ENCODE results near the gene C11orf16. TPM values are rescaled to one million over a fixed set of nuclear protein-coding genes. Genes with fewer than 3 reads are reported as not detected.

The C11orf16 gene
- total and polyA plus RNA-seq, 2 experiments from 2014 or later = not detected

DNA sequence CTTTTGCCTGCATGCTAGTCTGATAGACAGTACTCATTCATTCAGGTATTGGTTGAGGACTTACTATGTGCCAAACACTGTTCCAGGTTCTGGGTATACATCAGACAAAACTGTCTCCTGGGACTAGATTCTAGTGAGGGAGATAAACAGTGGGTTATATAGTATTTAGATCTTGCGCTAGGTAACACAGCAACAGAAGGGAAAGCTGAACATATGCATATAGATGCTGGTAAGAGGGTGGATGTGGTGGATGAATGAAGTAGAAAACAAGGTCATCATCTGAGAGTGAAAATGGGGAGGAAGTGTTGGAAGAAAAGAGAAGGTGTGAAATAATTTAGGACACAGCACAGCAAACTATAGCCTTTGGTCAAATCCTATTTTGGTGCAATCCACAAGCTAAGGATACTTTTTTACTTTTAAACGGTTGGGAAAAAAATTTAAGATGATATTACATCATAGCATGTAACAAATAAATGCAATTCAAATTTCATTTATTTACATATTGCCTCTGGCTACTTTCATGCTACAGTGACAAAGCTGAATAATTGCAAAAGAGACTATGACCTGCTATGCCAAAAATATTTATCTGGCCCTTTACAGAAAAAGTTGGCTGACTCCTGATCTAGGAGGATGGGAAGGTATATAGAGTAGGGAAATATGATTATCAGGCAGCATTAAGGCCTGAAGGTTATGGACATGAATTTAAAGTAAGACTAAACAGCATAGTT lies 38.6 kb upstream of the C11orf16 start:
- Histone ChIP-seq H3K27me3 (no peaks in the 10 kb centered on the region), H3K9me3 (ENCODE audit: low read depth) (no peaks in the 10 kb centered on the region), H3K4me1 (ENCODE audit: low read depth) (no peaks in the 10 kb centered on the region), H3K36me3 (no peaks in the 10 kb centered on the region), H3K27ac (no peak overlapping the region), H3K4me3 (no peak overlapping the region)
- no peak for DNase-seq (ENCODE audit: low read depth in 1 of 2, low spot score in 1 of 2)
- TF ChIP-seq, protein P1, sequence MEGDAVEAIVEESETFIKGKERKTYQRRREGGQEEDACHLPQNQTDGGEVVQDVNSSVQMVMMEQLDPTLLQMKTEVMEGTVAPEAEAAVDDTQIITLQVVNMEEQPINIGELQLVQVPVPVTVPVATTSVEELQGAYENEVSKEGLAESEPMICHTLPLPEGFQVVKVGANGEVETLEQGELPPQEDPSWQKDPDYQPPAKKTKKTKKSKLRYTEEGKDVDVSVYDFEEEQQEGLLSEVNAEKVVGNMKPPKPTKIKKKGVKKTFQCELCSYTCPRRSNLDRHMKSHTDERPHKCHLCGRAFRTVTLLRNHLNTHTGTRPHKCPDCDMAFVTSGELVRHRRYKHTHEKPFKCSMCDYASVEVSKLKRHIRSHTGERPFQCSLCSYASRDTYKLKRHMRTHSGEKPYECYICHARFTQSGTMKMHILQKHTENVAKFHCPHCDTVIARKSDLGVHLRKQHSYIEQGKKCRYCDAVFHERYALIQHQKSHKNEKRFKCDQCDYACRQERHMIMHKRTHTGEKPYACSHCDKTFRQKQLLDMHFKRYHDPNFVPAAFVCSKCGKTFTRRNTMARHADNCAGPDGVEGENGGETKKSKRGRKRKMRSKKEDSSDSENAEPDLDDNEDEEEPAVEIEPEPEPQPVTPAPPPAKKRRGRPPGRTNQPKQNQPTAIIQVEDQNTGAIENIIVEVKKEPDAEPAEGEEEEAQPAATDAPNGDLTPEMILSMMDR (IDR thresholded peaks at IDR 0.05; ENCODE audit: low read depth, low read length) = no peak

DNA sequence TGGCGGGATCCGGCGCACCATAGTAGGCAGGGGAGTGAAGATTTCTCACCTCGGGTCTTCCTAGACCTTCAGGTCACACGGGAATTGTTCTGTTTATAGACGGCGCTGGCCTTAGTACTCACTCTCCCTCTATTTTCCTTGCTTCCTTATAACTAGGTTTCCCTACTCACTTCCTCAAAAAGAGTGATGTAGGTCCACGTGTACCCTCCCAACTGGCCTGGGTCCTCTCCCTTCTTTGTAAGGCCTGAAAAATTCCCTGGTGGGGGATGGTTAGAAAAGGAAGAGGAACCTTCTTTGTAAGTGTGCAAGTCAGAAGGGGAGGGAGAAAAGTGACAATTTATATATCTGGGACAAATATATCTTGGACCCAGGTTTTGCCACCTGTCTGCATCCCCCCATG lies 34.4 kb upstream of the C11orf16 start:
- Histone ChIP-seq H3K4me3 (no peak overlapping the region), H3K27me3 (no peaks in the 10 kb centered on the region), H3K4me1 (ENCODE audit: low read depth) (peaks cover 6% of the 10 kb centered on the region), H3K9me3 (ENCODE audit: low read depth) (no peaks in the 10 kb centered on the region), H3K36me3 (no peaks in the 10 kb centered on the region), H3K27ac (no peak overlapping the region)
- TF ChIP-seq, protein P1 (IDR thresholded peaks at IDR 0.05; ENCODE audit: low read depth, low read length) = no peak
- no peak for DNase-seq (ENCODE audit: low read depth in 1 of 2, low spot score in 1 of 2)

DNA sequence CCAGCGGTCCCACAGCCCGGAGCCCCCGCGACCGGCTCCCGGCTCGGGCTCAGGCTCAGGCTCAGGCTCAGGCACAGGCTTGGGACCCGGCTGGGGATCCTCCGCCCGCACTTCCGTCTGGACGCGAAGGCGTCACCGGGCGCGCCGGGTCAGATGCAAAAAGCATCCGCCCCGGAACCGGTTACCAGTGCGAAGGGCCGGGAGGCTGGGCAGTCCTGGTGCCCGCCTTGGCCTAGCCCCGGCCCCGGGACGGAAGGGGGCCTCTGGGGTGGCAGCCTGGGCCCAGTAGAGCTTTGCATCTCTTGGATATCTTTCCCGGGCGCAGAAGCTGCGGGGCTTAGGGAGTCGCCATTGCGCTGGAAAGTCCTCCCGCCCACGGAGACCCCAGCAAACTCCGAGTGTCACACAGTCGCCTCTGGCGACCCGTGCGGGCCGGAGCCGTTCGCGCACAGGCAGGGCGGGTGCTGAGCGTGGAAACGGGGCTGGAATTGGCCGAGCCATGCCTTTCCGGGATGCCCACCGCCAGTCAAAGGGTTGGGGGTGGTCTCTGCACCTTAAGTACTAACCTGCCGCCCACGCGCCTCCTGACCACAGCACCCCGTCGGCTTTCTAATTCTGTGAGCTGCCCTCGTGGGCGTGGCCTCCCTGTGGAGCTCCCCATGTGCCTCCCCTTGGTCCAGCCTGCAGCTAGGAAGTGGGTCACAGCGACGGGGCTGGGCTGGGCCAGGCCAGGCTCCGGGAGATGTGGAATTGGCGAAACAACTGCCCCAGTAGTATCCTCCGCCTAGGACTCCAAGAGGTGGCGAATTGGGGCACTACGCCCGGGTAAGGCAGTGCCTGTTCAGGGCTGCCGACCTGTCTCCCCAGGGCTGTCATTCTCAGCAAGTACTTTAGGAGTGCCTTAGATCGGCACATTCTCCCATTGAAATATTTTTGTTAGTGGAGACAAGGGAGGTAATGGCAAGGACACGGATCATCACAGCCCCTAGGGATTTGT lies 31.9 kb upstream of the C11orf16 start, which contains the start of gene TMEM9B:
Gene TMEM9B (minus strand): TSS at position 119 of the 997 bp plus-strand sequence. CDS start 129 bp downstream, outside the sequence.
- Histone ChIP-seq H3K36me3 (no peaks in the 10 kb centered on the region), H3K4me3 (peak within 1 kb of the TSS; percentile 78), H3K27me3 (no peaks in the 10 kb centered on the region), H3K4me1 (ENCODE audit: low read depth) (peaks cover 6% of the 10 kb centered on the region), H3K27ac (peak within 1 kb of the TSS; percentile 88), H3K9me3 (ENCODE audit: low read depth) (no peaks in the 10 kb centered on the region)
- TF ChIP-seq, protein P1 (IDR thresholded peaks at IDR 0.05; ENCODE audit: low read depth, low read length) = no peak
- peak; percentile 89 to 94 for DNase-seq (ENCODE audit: low read depth in 1 of 2, low spot score in 1 of 2)

DNA sequence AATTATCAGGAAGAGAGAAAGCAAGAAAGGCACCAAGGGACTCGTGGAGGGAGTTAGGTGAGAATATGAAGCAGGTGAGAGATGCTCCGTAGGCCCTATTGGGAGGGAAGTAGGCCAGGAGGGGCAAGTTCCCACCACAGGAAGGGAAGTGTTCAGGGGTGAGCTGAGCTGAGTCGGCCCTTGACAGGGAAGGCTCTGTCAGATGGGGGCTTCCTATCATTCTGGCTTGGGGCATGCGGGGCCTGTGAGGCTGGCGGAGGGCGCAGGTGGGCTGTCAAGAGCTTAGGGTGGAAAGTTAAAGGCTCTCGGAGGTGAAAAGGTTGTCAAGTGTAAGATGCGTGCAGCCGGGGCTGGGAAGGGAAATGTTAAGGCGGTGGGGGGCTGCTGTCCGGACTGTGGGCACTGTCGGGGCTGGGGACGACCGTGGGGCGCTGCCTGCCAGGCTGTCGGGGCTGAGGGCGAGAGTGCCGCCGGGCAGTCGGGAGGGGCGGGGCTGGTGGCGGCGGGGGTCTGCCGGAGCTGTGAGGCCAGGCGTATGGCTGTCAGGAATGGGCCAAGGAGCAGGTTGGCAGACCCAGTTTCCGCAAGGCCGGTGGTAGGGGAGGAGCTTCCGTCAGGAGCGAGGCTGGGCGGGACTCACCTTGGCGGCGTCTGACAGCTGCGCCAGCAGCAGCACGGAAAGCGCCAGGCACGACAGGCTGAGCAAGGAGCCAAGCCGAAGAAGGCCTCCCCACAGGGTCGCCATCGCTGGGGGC lies 31.0 kb upstream of the C11orf16 start:
- Histone ChIP-seq H3K9me3 (ENCODE audit: low read depth) (no peaks in the 10 kb centered on the region), H3K4me3 (peak overlapping the region; percentile 78), H3K27ac (peak overlapping the region; percentile 88), H3K27me3 (no peaks in the 10 kb centered on the region), H3K36me3 (no peaks in the 10 kb centered on the region), H3K4me1 (ENCODE audit: low read depth) (peaks cover 6% of the 10 kb centered on the region)
- TF ChIP-seq, protein P1 (IDR thresholded peaks at IDR 0.05; ENCODE audit: low read depth, low read length) = no peak
- peak in 1 of 2 donors; percentile 90 for DNase-seq (ENCODE audit: low read depth in 1 of 2, low spot score in 1 of 2)

DNA sequence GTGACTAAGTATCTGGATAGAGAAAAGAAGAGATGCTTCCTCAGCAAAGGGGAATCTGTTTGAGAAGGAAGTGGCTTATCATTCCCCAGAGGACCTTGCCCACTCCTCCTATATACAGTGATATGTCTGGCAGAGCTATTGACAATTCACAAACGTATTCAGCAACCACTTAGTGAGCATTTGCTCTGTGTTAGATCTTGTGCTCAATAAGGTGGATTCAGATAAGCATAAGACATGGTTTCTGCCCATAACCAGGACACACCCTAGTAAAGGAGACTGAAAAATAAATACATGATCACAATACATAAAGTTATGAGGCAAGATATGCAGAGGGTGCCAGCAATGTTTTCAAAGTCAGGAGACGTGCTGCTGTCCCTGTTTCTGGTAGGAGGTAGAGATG lies 30.1 kb upstream of the C11orf16 start:
- TF ChIP-seq, protein P1 (IDR thresholded peaks at IDR 0.05; ENCODE audit: low read depth, low read length) = no peak
- Histone ChIP-seq H3K4me1 (ENCODE audit: low read depth) (peaks cover 6% of the 10 kb centered on the region), H3K36me3 (no peaks in the 10 kb centered on the region), H3K27me3 (no peaks in the 10 kb centered on the region), H3K4me3 (no peak overlapping the region), H3K27ac (peak overlapping the region; percentile 88), H3K9me3 (ENCODE audit: low read depth) (no peaks in the 10 kb centered on the region)
- DNase-seq (ENCODE audit: low read depth in 1 of 2, low spot score in 1 of 2) = no peak
